H9 (cell line): ENCODE results near the gene KAZALD1. TPM values are rescaled to one million over a fixed set of nuclear protein-coding genes. Genes with fewer than 3 reads are reported as not detected.
A peak's percentile ranks its signal among the peaks of the same experiment; 100 is the strongest.

Experiments
- DNase-seq: peaks from one replicate; pipeline ENCODE4 v3.0.0-alpha.2; 2017
- H2AFZ ChIP-seq: one replicate; pipeline ENCODE4 v1.6.1; 2013; ENCODE audit warnings: mild to moderate bottlenecking, low read length, control low read depth, moderate library complexity
- H2AK5ac ChIP-seq: 2 replicates; pipeline ENCODE4 v1.6.1; 2013; ENCODE audit warnings: low read length, control low read depth, mixed read lengths; ENCODE audit not compliant: insufficient read length
- H2BK120ac ChIP-seq: one replicate; pipeline ENCODE4 v1.6.1; 2013; ENCODE audit warnings: low read depth, mild to moderate bottlenecking, low read length, control low read depth, inconsistent platforms; ENCODE audit not compliant: poor library complexity, severe bottlenecking
- H2BK12ac ChIP-seq: 2 replicates; pipeline ENCODE4 v1.6.1; 2013; ENCODE audit warnings: low read length, control low read depth, mixed read lengths, low read depth; ENCODE audit not compliant: insufficient read length
- H2BK15ac ChIP-seq: 2 replicates; pipeline ENCODE4 v1.6.1; 2013; ENCODE audit warnings: low read depth, low read length, control low read depth
- H2BK20ac ChIP-seq: one replicate; pipeline ENCODE4 v1.6.1; 2013; ENCODE audit warnings: low read depth, mild to moderate bottlenecking, low read length, control low read depth, inconsistent platforms; ENCODE audit not compliant: poor library complexity, severe bottlenecking
- H2BK5ac ChIP-seq: 2 replicates; pipeline ENCODE4 v1.6.1; 2013; ENCODE audit warnings: low read length, control low read depth, mixed read lengths; ENCODE audit not compliant: insufficient read length
- H3K14ac ChIP-seq: 2 replicates; pipeline ENCODE4 v1.6.1; 2013; ENCODE audit warnings: low read length, control low read depth; ENCODE audit not compliant: insufficient read depth
- H3K18ac ChIP-seq: 2 replicates; pipeline ENCODE4 v1.6.1; 2013; ENCODE audit warnings: low read depth, mild to moderate bottlenecking, mixed read lengths, low read length, control low read depth; ENCODE audit not compliant: insufficient read length
- H3K23ac ChIP-seq: 2 replicates; pipeline ENCODE4 v1.6.1; 2013; ENCODE audit warnings: low read length, control low read depth, mixed read lengths, low read depth; ENCODE audit not compliant: insufficient read length
- H3K23me2 ChIP-seq: 2 replicates; pipeline ENCODE4 v1.6.1; 2013; ENCODE audit warnings: low read depth, mild to moderate bottlenecking, mixed read lengths, low read length, control low read depth; ENCODE audit not compliant: insufficient read length, poor library complexity, severe bottlenecking
- H3K27ac ChIP-seq: 2 replicates; pipeline ENCODE4 v1.5.1; 2013; ENCODE audit warnings: low read length, control low read depth, mixed read lengths, low read depth; ENCODE audit not compliant: insufficient read length
- H3K27me3 ChIP-seq: 2 replicates; pipeline ENCODE4 v1.6.1; 2013; ENCODE audit warnings: low read length, control low read depth, inconsistent platforms; ENCODE audit not compliant: insufficient read depth
- H3K4ac ChIP-seq: 2 replicates; pipeline ENCODE4 v1.6.1; 2013; ENCODE audit warnings: low read depth, mild to moderate bottlenecking, control low read depth, inconsistent platforms, low read length, moderate library complexity
- H3K4me1 ChIP-seq: 2 replicates; pipeline ENCODE4 v1.6.1; 2013; ENCODE audit warnings: low read length, control low read depth, inconsistent platforms; ENCODE audit not compliant: insufficient read depth
- H3K4me2 ChIP-seq: 2 replicates; pipeline ENCODE4 v1.6.1; 2013; ENCODE audit warnings: low read length, control low read depth, mixed read lengths; ENCODE audit not compliant: insufficient read length, insufficient read depth
- H3K56ac ChIP-seq: 2 replicates; pipeline ENCODE4 v1.6.1; 2013; ENCODE audit warnings: low read depth, mild to moderate bottlenecking, mixed read lengths, low read length, control low read depth; ENCODE audit not compliant: insufficient read length
- H3K79me1 ChIP-seq: 2 replicates; pipeline ENCODE4 v1.6.1; 2013; ENCODE audit warnings: low read depth, mild to moderate bottlenecking, moderate library complexity, low read length, control low read depth, inconsistent platforms; ENCODE audit not compliant: insufficient read depth, poor library complexity, severe bottlenecking
- H3K79me2 ChIP-seq: 2 replicates; pipeline ENCODE4 v1.6.1; 2013; ENCODE audit warnings: low read length, control low read depth, inconsistent platforms; ENCODE audit not compliant: insufficient read depth
- H3K9ac ChIP-seq: 2 replicates; pipeline ENCODE4 v1.6.1; 2013; ENCODE audit warnings: low read length, control low read depth, mixed read lengths; ENCODE audit not compliant: insufficient read length; ENCODE audit errors: extremely low read depth
- H3K9me3 ChIP-seq: one replicate; pipeline ENCODE4 v1.6.1; 2013; ENCODE audit warnings: low read depth, low read length, inconsistent platforms; ENCODE audit not compliant: control insufficient read depth
- H3T11ph ChIP-seq: one replicate; pipeline ENCODE4 v1.6.1; 2013; ENCODE audit warnings: mild to moderate bottlenecking, low read length, control low read depth, inconsistent platforms
- H4K20me1 ChIP-seq: one replicate; pipeline ENCODE4 v1.6.1; 2013; ENCODE audit not compliant: control insufficient read depth, insufficient read length, insufficient read depth
- H4K5ac ChIP-seq: 2 replicates; pipeline ENCODE4 v1.6.1; 2013; ENCODE audit warnings: low read depth, mild to moderate bottlenecking, mixed read lengths, low read length, control low read depth; ENCODE audit not compliant: insufficient read length
- H4K8ac ChIP-seq: replicated peaks from 2 replicates; pipeline ENCODE4 v1.6.1; 2013; ENCODE audit warnings: low read length, control low read depth, mixed read lengths, low read depth; ENCODE audit not compliant: insufficient read length
- H4K91ac ChIP-seq: 2 replicates; pipeline ENCODE4 v1.6.1; 2013; ENCODE audit warnings: low read depth, mild to moderate bottlenecking, moderate library complexity, mixed read lengths, low read length, control low read depth; ENCODE audit not compliant: insufficient read length
- H3K27ac Mint-ChIP-seq, 3 experiments: 2 replicates in 2 of 3; 3 replicates in 1 of 3; pipeline ENCODE4 v1.8.0; 2020 to 2021; ENCODE audit warnings: mixed read lengths in 3 of 3, mild to moderate bottlenecking in 1 of 3, moderate library complexity in 1 of 3
- H3K27me3 Mint-ChIP-seq: 2 replicates; pipeline ENCODE4 v1.8.0; 2021; ENCODE audit warnings: low read depth, mild to moderate bottlenecking, moderate library complexity, mixed read lengths
- H3K36me3 Mint-ChIP-seq, 3 experiments: 2 replicates in 2 of 3; 3 replicates in 1 of 3; pipeline ENCODE4 v1.8.0; 2020 to 2021; ENCODE audit warnings: low read depth in 3 of 3, mixed read lengths in 3 of 3; ENCODE audit not compliant: insufficient read depth in 1 of 3
- H3K4me1 Mint-ChIP-seq, 2 experiments: 2 replicates each; pipeline ENCODE4 v1.8.0; 2020; ENCODE audit warnings: mixed read lengths in 2 of 2
- H3K4me3 Mint-ChIP-seq, 2 experiments: 2 replicates in 1 of 2; 3 replicates in 1 of 2; pipeline ENCODE4 v1.8.0; 2020 to 2021; ENCODE audit warnings: mild to moderate bottlenecking in 2 of 2, mixed read lengths in 2 of 2, moderate library complexity in 1 of 2
- H3K9me3 Mint-ChIP-seq, 2 experiments: 2 replicates in 1 of 2; 3 replicates in 1 of 2; pipeline ENCODE4 v1.8.0; 2020; ENCODE audit warnings: mild to moderate bottlenecking in 2 of 2, mixed read lengths in 2 of 2, moderate library complexity in 1 of 2
- CTCF ChIP-seq: fragments of 200-600 bp; sonication (generic); conservative IDR thresholded peaks from 3 replicates; pipeline ENCODE4 v1.8.0; 2021; ENCODE audit warnings: antibody characterized with exemption, mild to moderate bottlenecking
- WGBS: extraction: QIAGEN DNeasy Blood & Tissue Kit; methylation state at CpG from one replicate; pipeline ENCODE4 v1.1.7; 2013; ENCODE audit warnings: missing lambda C conversion rate, low lambda C conversion rate, mixed read lengths; ENCODE audit not compliant: insufficient read length; ENCODE audit errors: extremely low coverage; 5-methylcytosine and 5-hydroxymethylcytosine counted together
- total RNA-seq: library from RNA; stranded (reverse); gene quantifications from 2 replicates; pipeline ENCODE4 v1.2.1, GENCODE V29; 2021

The KAZALD1 gene
- total RNA-seq, 1 experiment from 2014 or later: 2.9 TPM

DNA sequence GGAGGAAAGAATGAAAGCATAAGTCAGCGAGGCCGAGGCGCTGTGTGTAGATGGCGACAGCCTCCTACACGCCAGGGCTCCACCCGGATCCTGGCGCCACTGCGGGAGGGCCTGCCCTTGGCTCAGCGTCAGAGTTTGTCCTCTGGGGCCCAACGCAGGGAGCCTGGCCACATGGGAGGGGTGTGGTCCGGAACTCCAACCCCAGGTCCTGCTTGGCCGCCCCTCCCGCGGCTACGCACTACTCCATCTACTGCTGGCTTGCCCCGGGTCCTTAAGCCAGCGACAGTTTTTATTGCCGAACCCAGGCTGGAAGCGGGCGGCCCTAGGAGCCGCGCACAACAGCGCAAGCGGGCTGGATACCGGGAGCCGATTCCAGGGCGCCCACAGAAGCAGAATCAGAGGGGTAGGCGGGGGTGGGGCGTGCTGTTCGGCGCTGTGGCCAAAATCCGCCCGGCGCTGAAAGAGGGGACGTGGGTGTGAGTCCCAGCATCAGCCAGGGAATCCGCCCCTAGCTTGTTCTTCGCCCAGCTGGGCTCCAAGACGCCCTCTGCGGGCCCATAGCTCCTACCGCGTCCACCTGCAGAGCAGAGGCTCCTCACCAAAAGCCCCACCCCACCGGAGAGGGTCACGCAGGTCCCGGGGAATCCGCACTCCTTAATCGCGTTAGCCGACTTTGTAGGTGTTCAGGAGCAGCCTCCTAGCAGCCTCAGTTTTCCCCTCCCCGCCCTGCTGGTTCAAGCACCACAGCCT lies 4.5 kb downstream of the KAZALD1 start:
- no peak overlapping the region for H3K9ac ChIP-seq
- Mint-ChIP-seq H3K9me3 (no peaks in the 10 kb centered on the region; a peak in 1 of 5 replicates), H3K27ac (no peak overlapping the region), H3K4me1 (peaks cover 24 to 32% of the 10 kb centered on the region in 2 experiments), H3K36me3 (no peaks in the 10 kb centered on the region; a peak in 1 of 7 replicates), H3K27me3 (peaks cover 70% of the 10 kb centered on the region), H3K4me3 (peak overlapping the region; percentile 71 to 87)
- H3K18ac ChIP-seq: no peak overlapping the region
- no peak overlapping the region for H3K23ac ChIP-seq
- no peaks in the 10 kb centered on the region for H3K79me2 ChIP-seq
- H3K27me3 ChIP-seq: peaks cover 45% of the 10 kb centered on the region
- no peak overlapping the region for H2BK12ac ChIP-seq
- H3K14ac ChIP-seq: no peak overlapping the region
- H4K8ac ChIP-seq: no peak overlapping the region
- H4K20me1 ChIP-seq: no peaks in the 10 kb centered on the region
- peak; percentile 47; the same call in 2 of the 3 replicates for TF ChIP-seq CTCF
- H3K4ac ChIP-seq: no peak overlapping the region
- no peak overlapping the region for H2AK5ac ChIP-seq
- DNase-seq: peak; percentile 74
- no peaks in the 10 kb centered on the region for H3K9me3 ChIP-seq
- no peak overlapping the region for H4K5ac ChIP-seq
- H2BK5ac ChIP-seq: no peak overlapping the region
- H2BK120ac ChIP-seq: no peak overlapping the region
- H3T11ph ChIP-seq: no peak overlapping the region
- H2BK15ac ChIP-seq: no peak overlapping the region
- H3K27ac ChIP-seq: no peak overlapping the region
- peaks cover 31% of the 10 kb centered on the region for H3K23me2 ChIP-seq
- H3K56ac ChIP-seq: no peak overlapping the region
- no peak overlapping the region for H2BK20ac ChIP-seq
- no peak overlapping the region for H4K91ac ChIP-seq
- no peak overlapping the region for H2AFZ ChIP-seq
- no peaks in the 10 kb centered on the region for H3K79me1 ChIP-seq
- peak overlapping the region; percentile 69 for H3K4me2 ChIP-seq
- WGBS: no CpG with 5 or more reads among the region's 49 CpGs
- H3K4me1 ChIP-seq: no peaks in the 10 kb centered on the region; the same call in 1 of the 2 replicates
